NT2/D1 (cell line): Measurements from ENCODE around the gene RTP2.
"Not testable (repeated sequence)": the region's sequence is repeated elsewhere in the genome, so short reads cannot be mapped to it uniquely, and the experiment has no call there.

Experiments used
- DNase-seq: peaks from one replicate; pipeline ENCODE4 v3.0.0-alpha.2; 2011; ENCODE audit warnings: low read depth, low spot score
- H3K27me3 ChIP-seq: 2 replicates; pipeline ENCODE4 v1.6.0; 2011; ENCODE audit warnings: mild to moderate bottlenecking; ENCODE audit not compliant: insufficient read length, insufficient read depth
- H3K36me3 ChIP-seq: 2 replicates; pipeline ENCODE4 v1.6.1; 2011; ENCODE audit warnings: mild to moderate bottlenecking, low read length, mixed read lengths; ENCODE audit not compliant: insufficient read depth, insufficient read length
- H3K4me1 ChIP-seq: 2 replicates; pipeline ENCODE4 v1.5.1; 2011; ENCODE audit not compliant: insufficient read depth, insufficient read length
- H3K4me3 ChIP-seq: 2 replicates; pipeline ENCODE4 v1.5.1; 2011; ENCODE audit warnings: low read depth; ENCODE audit not compliant: insufficient read length
- H3K9ac ChIP-seq: 2 replicates; pipeline ENCODE4 v1.6.0; 2011; ENCODE audit warnings: low read depth; ENCODE audit not compliant: insufficient read length
- H3K9me3 ChIP-seq: 2 replicates; pipeline ENCODE4 v1.5.1; 2011; ENCODE audit warnings: mild to moderate bottlenecking, low read length; ENCODE audit not compliant: insufficient read depth
- SUZ12 ChIP-seq: IDR thresholded peaks from 2 replicates; pipeline ENCODE4 v1.6.1; 2011; ENCODE audit not compliant: insufficient read length, insufficient read depth; ENCODE audit errors: extremely low read depth
- YY1 ChIP-seq: IDR thresholded peaks from 2 replicates; pipeline ENCODE4 v1.6.1; 2011; ENCODE audit not compliant: insufficient read length, insufficient read depth
- ZNF274 ChIP-seq: IDR thresholded peaks from 2 replicates; pipeline ENCODE4 v1.6.1; 2011; ENCODE audit warnings: mild to moderate bottlenecking, low read depth, low read length

Gene RTP2

DNA sequence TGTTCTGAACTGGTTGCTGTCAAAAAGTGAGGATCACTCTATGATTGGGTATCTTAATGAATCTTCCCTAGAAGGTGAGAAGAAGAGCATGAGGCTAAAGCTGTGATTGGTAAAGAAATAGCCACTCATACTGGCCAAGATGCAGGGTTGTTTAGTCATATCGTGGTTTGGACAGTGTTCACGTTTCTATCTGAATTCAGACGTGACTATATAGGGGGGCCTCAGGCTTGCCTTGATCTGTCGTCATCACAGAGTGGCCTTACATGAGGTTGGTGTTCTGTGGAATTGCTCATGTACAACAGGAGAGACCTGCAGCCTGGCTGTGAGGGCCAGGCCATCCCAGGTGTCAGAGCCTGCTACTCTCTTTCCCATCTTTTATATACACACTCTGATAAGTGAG is 12.4 kb downstream of the RTP2 start:
- Histone ChIP-seq H3K27me3 (no peaks in the 10 kb centered on the region), H3K4me3 (no peak overlapping the region), H3K4me1 (no peaks in the 10 kb centered on the region), H3K36me3 (no peaks in the 10 kb centered on the region), H3K9me3 (peaks cover 31% of the 10 kb centered on the region), H3K9ac (no peak overlapping the region)
- TF ChIP-seq SUZ12 (no peak), YY1 (no peak)
- no peak for DNase-seq

DNA sequence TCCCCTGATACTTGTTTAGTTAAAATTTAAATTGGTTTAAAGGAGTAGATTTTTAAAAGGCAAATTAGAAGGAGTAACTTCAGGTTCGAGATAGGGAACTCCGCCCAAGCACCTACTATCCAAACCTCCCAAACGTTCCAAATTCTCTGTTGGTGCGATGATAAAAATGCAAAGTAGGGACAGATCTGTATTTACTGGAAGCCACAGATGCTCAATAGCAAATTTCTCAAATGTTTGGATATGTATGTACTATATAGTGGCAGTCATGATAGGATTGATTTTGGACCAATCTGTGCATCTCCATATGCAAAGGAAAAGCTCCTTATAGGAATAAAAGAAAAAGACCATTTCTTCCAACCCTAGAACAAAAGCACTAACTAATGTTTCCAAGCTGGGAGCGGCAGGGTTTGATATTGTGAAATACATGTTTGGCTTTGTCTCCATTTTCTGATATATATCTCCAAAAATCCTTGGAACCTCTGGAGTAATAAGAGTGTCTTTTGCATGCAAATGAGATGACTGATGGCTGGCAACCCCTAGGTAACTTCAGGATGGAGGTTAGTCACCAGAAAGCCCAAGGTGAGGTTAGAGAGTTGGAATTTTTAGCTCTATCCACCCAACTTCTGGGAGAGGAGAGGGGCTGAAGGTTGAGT is 15.6 kb downstream of the RTP2 start:
- Histone ChIP-seq H3K4me3 (no peak overlapping the region), H3K9me3 (peaks cover 34% of the 10 kb centered on the region), H3K27me3 (no peaks in the 10 kb centered on the region), H3K9ac (no peak overlapping the region), H3K4me1 (no peaks in the 10 kb centered on the region), H3K36me3 (no peaks in the 10 kb centered on the region)
- no peak for DNase-seq
- TF ChIP-seq SUZ12 (no peak), YY1 (no peak), ZNF274 (no peak)

DNA sequence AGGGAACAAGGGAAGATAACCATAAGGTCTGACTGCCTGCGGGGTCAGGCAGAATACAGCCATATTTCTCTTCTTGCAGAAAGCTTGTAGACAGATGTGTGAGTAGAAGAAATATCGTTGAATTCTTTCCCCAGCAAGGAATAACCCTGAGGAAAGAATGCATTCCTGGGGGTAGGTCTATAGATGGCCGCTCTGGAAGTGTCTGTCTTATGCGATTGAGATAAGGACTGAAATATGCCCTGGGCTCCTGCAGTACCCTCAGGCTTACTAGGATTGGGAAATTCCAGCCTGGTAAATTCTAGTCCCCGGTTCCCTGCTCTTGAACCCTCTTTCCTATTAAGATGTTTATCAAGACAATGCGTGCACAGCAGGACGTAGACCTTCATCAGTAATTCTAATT is 16.4 kb downstream of the RTP2 start:
- Histone ChIP-seq H3K36me3 (no peaks in the 10 kb centered on the region), H3K9ac (no peak overlapping the region), H3K27me3 (no peaks in the 10 kb centered on the region), H3K4me3 (no peak overlapping the region), H3K9me3 (peaks cover 34% of the 10 kb centered on the region), H3K4me1 (no peaks in the 10 kb centered on the region)
- no peak for TF ChIP-seq ZNF274
- no peak for TF ChIP-seq SUZ12
- TF ChIP-seq YY1: no peak
- DNase-seq: no peak

DNA sequence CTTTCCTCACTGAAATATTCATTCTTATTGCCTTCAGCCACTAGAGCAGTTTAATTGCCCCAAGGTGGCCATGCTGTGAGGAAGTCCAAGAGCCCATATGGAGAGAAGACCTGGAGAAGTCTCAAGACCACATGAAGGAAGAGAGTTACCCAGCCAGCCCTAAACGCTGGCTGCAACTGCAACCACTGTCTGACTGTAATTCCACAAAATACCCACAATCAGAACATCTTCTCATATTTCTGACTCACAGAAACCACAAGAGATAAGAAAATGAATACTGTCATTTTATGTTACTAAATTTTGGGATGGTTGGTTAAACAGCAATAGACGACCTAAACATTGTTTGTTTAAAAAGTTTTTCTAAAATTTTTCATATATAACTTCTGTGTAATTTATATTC is 17.5 kb downstream of the RTP2 start:
- TF ChIP-seq SUZ12 (no peak), YY1 (no peak), ZNF274 (no peak)
- H3K4me1 ChIP-seq: no peaks in the 10 kb centered on the region
- H3K27me3 ChIP-seq: no peaks in the 10 kb centered on the region
- no peak for DNase-seq
- H3K36me3 ChIP-seq: no peaks in the 10 kb centered on the region
- peaks cover 34% of the 10 kb centered on the region for H3K9me3 ChIP-seq
- no peak overlapping the region for H3K9ac ChIP-seq
- H3K4me3 ChIP-seq: no peak overlapping the region

DNA sequence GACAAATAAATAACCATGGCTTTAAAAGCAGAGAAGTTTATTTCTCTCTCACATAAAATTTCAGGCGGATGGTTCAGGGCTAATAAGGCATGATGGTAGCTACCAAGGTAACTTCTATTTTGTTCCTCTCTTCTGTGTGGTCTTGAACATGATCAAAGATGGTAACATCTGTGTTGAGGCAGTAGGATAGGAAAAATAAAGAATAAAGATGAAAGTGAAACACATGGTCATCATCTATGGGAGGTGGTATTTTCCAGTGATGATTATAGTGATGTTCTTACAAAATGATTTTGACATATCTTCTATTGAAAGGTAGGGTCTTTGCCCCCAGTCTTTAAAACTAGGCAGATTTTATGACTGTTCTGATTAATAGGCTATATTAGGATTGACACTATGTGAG is 17.9 kb downstream of the RTP2 start:
- Histone ChIP-seq H3K9me3 (peaks cover 34% of the 10 kb centered on the region), H3K4me1 (no peaks in the 10 kb centered on the region), H3K36me3 (no peaks in the 10 kb centered on the region), H3K9ac (no peak overlapping the region), H3K27me3 (no peaks in the 10 kb centered on the region), H3K4me3 (no peak overlapping the region)
- no peak for DNase-seq
- TF ChIP-seq ZNF274: no peak
- TF ChIP-seq YY1: no peak
- no peak for TF ChIP-seq SUZ12

DNA sequence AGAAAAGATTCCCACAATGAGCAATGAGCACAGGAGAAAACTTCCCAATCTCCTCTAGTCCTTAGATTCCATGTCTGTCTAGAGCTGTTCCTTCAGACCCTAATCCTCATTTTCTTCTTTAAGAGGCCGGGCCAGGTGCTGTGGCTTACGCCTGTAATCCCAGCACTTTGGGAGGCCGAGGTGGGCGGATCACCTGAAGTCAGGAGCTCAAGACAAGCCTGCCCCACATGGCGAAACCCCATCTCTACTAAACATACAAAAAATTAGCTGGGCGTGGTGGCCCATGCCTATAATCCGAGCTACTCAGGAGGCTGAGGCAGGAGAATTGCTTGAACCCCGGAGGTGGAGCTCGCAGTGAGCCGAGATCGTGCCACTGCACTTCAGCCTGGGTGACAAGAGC is 20.6 kb downstream of the RTP2 start:
- not testable (repeated sequence) for H3K4me3 ChIP-seq, H3K27me3 ChIP-seq, H3K36me3 ChIP-seq, H3K4me1 ChIP-seq, H3K9ac ChIP-seq, DNase-seq
- peaks cover 21% of the 10 kb centered on the region for H3K9me3 ChIP-seq

DNA sequence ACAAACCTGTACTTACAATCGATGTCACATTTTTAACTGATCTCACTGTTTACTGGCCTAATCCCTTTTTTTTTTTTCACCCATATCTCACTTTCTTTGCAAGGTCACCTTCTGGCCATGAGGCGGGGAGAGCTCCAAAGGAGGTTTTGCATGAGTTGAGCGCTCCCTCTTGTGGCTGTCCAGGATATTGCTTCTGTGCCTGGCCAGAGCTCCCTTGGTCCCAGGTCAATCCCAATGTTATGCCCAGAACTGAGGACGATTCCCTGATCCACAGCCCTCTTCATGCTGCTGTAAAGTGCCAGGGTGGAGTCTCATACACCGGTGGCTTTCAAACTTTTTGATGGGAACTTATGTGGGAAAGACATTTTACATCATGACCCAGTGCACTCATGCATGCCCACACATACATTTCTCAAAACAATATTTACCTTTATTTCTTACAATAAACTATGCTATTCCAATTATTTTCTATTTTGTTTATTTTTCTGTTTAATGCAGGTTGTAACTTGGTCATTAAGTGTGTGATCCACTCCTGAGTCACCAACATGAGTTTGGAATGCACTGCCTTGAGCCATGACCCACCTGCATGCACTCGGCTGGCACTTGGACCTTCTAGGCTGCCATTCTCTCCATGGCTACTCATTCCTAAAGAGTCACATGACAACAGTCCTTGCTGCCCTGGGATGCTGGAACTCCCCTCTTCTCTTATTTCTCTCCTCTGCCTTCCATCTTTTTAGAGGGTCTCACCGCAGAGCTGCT is 22.5 kb downstream of the RTP2 start:
- H3K9ac ChIP-seq: no peak overlapping the region
- TF ChIP-seq SUZ12 (no peak), YY1 (no peak), ZNF274 (no peak)
- peak; percentile 86 for DNase-seq

More for the DNA sequence above, 22.5 kb downstream of the RTP2 start:
- Histone ChIP-seq H3K27me3 (no peaks in the 10 kb centered on the region), H3K4me1 (no peaks in the 10 kb centered on the region), H3K4me3 (no peak overlapping the region), H3K36me3 (no peaks in the 10 kb centered on the region), H3K9me3 (0 out of 2 replicates have a peak, but pooled peaks cover 2% of the 10 kb centered on the region)
